K562 (cell line): ENCODE measurements around the gene CDH12. TPM values are rescaled to one million over a fixed set of nuclear protein-coding genes. Genes with fewer than 3 reads are reported as not detected.

Experiments used
- AFF1 ChIP-seq, 2 experiments: fragments of 450-650 bp; IDR thresholded peaks; 2 replicates each; pipeline ENCODE4 v1.6.1; 2018; ENCODE audit warnings: mild to moderate bottlenecking in 2 of 2, low read depth in 1 of 2; ENCODE audit not compliant: partially characterized antibody in 2 of 2
- ARID3B ChIP-seq: fragments of 250-450 bp; sonication (Bioruptor Pico); IDR thresholded peaks from 2 replicates; pipeline ENCODE4 v1.4.0; 2020; ENCODE audit warnings: borderline replicate concordance
- DPF2 ChIP-seq: fragments of 450-650 bp; IDR thresholded peaks from 2 replicates; pipeline ENCODE4 v1.6.1; 2016
- HES1 ChIP-seq: fragments of 450-650 bp; IDR thresholded peaks from 2 replicates; pipeline ENCODE4 v1.6.1; 2016; ENCODE audit warnings: low read depth, mild to moderate bottlenecking, moderate library complexity
- RBM17 ChIP-seq: fragments of 200-400 bp; formaldehyde crosslinking; IDR thresholded peaks from 2 replicates; pipeline ENCODE4 v1.6.1; 2017; ENCODE audit warnings: low read depth, mild to moderate bottlenecking, low read length, borderline replicate concordance
- TCFL5 ChIP-seq: fragments of 250-450 bp; sonication (Bioruptor Pico); conservative IDR thresholded peaks from 2 replicates; pipeline ENCODE4 v1.6.1; 2021; ENCODE audit warnings: mild to moderate bottlenecking, moderate library complexity, matching md5 sums
- THRA ChIP-seq: fragments of 450-650 bp; IDR thresholded peaks from 2 replicates; pipeline ENCODE4 v1.6.1; 2017; ENCODE audit warnings: mild to moderate bottlenecking, moderate library complexity
- ZC3H8 ChIP-seq: fragments of 450-650 bp; IDR thresholded peaks from 2 replicates; pipeline ENCODE4 v1.6.1; 2017
- ZNF121 ChIP-seq: sonication (generic); formaldehyde crosslinking; conservative IDR thresholded peaks from 2 replicates; pipeline ENCODE4 v1.8.0; 2022; ENCODE audit warnings: missing genetic modification reagents
- ZNF316 ChIP-seq: fragments of 450-650 bp; IDR thresholded peaks from 2 replicates; pipeline ENCODE4 v1.6.1; 2016
- polyA plus RNA-seq, 8 experiments: library from polyadenylated mRNA; depleted of rRNA in 4 of 8; stranded (reverse) in 5 of 8; unstranded in 3 of 8; fragments of >200 nt; fragmentation: Nextera tagmentation in 2 of 8; fragmentation: Illumina TruSeq in 1 of 8; extraction: Ambion mirVana in 2 of 8; extraction: Trizol in 1 of 8; gene quantifications; 2 replicates each; pipeline versions ENCODE4 v1.2.1 to v1.2.3, GENCODE V29; 2011 to 2014; ENCODE audit warnings: inconsistent platforms in 1 of 8, missing spikeins in 1 of 8
- total RNA-seq, 7 experiments: library from RNA; depleted of rRNA in 6 of 7; stranded (reverse); fragments of >200 nt in 6 of 7; fragmentation: Illumina TruSeq in 2 of 7; extraction: Trizol in 2 of 7; gene quantifications; 2 replicates each; pipeline versions ENCODE4 v1.2.1 to v1.2.3, GENCODE V29; 2011 to 2021; ENCODE audit warnings: low replicate concordance in 1 of 7

Gene CDH12
- total and polyA plus RNA-seq, 9 of the 15 experiments (the other 6 are each of a cell fraction or from before 2014, with no cell fraction given): 0.03 to 1.7 (median 0.37) TPM

- TF ChIP-seq AFF1 (IDR thresholded peaks at IDR 0.05; ENCODE audit: low read depth in 1 of 2, partially characterized antibody in 2 of 2): no peak
- no peak for TF ChIP-seq THRA
- TF ChIP-seq RBM17: no peak
- no peak for TF ChIP-seq ZNF316
- no peak for TF ChIP-seq ZNF121 (CRISPR knock-in tag)
- no peak for TF ChIP-seq ZC3H8
- no peak for TF ChIP-seq HES1
- TF ChIP-seq TCFL5 (CRISPR knock-in tag): no peak
- TF ChIP-seq DPF2: no peak
- no peak for TF ChIP-seq ARID3B (CRISPR knock-in tag)
- TF ChIP-seq, all 486 proteins: peak for 0
Observed at GRCh38 chr5:21792748-21793147, 1060.4 kb downstream of the CDH12 start (continued).
